HG03469 (cell line): ENCODE data around the gene FAM186B.
"Not testable (repeated sequence)": the region's sequence is repeated elsewhere in the genome, so short reads cannot be mapped to it uniquely, and the experiment has no call there.

ENCODE experiments used
- ATAC-seq: cut with Tn5 transposase; IDR thresholded peaks from one replicate; pipeline ENCODE4 v1.9.1; 2021; ENCODE audit warnings: mild to moderate bottlenecking, moderate library complexity, moderate number of reproducible peaks; ENCODE audit not compliant: unreplicated experiment

FAM186B gene

DNA sequence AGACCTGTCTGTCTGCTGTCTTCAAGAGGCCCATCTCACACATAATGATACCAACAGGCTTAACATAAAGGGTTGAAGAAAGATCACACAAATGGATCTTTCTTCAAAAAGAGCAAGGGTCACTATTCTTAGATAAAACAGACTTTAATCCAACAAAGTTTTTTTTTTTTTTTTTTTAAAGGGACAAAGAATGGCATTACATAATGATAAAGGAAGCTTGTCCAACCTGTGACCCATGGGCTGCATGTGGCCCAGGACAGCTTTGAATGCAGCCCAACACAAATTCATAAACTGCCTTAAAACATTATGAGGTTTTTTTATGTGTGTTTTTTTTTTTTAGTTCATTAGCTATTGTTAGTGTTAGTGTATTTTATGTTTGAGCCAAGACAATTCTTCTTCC lies 6.8 kb upstream of the FAM186B start:
- no peak for ATAC-seq

DNA sequence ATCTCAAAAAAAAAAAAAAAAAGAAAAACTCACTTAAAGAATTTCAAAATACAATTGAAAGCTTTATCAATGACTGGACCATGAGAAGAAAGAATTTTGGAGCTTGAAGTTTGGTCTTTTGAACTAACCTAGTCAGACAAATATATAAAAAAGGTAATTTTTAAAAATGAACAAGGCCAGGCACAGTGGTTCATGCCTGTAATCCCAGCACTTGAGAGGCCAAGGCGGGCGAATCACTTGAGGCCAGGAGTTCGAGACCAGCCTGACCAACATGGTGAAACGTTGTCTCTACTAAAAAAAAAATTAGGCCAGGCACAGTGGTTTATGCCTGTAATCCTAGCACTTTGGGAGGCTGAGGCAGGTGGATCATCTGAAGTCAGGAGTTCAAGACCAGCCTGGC lies 5.3 kb upstream of the FAM186B start:
- not testable (repeated sequence) for ATAC-seq

DNA sequence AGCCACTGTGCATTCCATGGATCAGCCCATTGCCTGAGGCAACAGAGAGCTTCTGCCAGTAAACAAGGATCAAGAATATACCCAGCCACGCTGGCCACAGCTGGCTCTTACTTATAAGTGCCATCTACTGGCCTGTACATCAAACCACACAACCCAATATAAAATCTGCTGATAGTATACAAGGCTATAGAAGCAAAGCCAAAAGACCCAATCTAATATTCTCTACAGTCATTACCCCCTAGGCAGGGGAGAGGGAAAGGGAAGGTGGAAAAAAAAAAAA lies 4.4 kb upstream of the FAM186B start:
- ATAC-seq, result no peak

DNA sequence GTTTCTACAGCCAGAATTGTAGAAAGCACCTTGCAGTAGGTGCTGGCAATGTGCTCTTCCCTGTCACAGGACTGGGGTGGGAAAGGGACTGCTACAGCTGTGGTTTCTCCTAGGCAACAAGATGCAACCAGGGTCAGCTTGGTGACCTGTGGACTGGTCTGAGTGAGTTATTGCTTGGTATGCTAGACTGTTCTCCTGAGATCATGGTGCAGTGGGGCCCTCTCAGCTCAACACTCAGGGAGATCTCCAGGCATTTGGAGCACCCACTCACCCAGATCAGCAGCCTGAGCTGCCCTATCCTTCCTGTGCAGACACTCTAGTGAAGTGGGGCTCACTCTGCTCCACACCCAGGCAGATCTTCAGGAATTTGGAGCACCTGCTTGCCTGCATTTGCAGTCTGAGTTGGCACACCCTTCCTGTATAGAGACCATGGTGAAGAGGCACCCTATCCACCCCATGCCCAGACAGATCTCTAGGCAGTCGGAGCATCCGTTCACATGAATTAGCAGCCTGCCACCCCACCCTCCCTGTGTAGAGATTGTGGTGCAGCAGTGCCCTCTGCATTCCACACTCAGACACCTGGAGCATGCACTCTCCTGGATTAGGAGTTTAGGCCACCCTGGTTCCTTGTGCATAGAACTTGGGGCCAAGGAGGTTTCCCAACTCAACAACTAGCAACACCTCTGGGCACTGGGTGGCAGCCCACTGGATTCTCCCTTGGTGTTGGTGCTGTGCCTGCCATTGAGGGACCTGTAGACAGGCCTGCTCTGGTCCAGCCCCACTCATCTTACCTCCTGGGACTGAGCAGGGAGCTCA lies 3.8 kb upstream of the FAM186B start:
- no peak for ATAC-seq

DNA sequence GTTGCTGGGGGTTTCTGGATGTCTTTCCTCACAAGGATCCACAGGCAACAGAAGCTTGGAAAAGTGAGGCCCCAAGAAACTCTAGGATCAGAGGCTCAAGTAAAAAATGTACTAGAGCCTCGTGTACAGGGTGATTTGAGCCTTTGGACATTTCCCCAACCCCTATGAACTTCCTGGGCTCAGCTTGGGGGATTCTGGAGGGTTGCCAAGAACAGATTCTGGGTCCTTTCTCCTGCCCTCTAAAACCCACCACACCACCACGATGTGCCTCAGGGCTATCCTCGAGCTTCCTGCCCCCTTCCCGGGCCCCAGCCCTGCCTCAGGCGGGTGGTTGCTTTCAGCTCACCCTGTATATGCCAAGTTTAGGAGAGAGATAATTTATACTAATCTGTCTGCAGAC lies 583 bp downstream of the FAM186B start:
- ATAC-seq, result no peak

DNA sequence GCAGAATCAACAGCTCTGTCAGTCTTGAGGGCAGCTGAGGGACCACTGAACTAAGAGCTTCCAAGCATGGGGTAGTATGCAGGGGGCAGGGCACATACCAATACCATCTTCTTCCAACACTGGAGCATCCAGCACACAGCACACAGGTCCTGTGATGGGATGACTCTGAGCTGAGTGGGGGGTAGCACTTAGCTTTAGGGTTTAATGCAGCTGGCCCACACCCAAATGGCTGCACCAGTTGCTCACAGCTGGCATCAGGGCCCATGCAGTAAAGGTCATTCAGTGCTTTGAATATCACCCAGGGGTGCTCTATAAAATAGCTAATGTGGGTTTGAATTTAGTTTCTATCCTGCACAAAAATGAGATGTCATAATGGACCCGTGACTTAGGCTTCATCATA lies 1.7 kb downstream of the FAM186B start:
- no peak for ATAC-seq

DNA sequence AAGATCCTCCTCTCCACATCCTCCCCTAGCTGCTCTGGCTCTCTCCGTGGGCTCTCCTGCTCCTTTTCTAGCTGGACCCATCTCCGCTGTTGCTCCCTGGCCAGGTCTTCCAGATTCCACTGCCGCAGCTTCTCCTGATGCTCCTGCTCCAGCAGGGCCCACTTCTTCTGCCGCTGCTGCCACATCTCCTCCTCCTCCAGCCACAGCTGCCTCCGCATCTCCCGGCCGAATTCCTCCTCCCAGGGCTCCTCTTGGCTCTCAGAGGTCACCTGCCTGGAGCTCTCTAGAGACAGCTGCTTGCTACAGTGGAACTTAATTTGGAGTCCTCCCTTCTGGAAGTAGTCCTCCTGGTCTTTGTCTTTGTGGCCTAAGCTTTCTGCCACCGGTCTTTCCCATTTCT lies 5.5 kb downstream of the FAM186B start:
- no peak for ATAC-seq

DNA sequence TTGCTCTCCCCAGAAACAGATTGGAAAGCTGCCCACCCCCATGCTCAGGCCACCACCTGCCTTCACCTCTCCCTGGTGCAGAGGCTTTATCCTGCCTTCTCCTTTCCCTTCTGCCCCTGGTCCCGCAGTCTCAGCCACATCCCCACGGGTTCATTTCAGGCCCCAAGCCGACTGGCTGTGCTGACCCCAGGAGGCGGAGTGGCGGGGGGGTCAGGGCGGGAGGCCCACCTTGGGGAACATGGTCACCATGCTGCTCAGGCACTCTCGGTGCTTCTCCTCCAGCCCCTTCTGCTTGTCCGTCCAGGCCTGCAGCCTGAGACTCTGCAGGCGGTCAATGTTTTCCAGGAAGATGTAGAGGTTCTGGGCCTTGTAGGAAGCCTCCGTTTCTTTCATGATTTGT lies 6.9 kb downstream of the FAM186B start:
- ATAC-seq, result no peak

DNA sequence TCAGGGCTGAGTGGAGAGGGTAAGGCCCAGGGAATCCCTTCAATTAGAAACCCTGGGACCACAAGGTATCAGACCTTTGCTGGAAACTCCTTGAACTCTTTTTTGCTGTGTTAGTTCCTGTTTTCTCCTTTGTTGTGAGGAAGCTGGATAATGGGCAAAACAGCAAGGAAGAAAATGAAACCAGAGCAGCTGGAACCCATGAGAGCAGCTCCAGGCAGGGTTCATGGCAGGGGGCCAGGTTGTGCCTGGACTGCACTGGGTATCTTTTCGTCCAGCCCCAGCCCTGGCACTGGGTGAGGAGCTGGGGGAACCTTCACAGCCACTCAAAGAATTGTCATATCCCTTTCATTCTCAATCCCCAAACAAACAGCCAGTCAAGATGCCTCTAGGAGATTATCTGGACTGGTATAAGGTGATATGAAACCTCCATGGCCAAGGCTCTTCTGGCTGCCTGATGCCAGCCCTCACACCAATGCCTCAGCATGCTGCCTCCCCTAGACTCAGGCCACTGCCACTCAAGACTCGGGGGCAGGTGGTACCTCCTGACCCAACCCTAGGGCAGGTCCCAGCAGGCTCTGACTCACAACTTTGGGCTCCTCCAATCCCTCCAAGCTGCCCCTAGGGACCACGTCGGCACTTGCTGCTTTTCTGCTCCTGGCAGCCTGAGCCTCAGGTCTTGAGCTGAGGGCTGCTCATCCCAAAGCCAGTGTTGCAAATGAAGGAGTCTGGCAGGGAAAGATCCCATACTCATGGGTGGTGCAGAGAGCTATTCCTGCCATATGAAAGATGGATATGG lies 16.5 kb downstream of the FAM186B start:
- ATAC-seq, result no peak

DNA sequence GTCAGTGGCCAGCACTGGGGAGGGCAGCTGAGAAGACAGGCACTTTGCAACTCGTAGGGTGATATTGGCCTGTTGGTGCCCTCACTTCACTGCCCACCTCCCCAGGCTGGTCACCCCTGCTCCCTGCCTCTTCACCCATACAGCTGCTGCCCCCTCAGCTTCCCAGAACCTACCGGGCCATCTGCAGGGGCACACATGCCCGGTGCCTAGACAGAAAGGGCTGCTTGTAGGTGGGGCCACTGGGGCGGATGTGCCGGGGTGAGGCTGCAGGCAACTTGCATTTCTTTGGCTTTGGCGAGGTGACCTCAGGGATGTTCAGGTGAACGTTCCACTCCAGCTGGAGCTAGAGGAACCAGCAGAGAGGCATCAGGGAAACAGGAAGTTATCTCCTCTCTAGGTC lies 17.2 kb downstream of the FAM186B start:
- no peak for ATAC-seq

DNA sequence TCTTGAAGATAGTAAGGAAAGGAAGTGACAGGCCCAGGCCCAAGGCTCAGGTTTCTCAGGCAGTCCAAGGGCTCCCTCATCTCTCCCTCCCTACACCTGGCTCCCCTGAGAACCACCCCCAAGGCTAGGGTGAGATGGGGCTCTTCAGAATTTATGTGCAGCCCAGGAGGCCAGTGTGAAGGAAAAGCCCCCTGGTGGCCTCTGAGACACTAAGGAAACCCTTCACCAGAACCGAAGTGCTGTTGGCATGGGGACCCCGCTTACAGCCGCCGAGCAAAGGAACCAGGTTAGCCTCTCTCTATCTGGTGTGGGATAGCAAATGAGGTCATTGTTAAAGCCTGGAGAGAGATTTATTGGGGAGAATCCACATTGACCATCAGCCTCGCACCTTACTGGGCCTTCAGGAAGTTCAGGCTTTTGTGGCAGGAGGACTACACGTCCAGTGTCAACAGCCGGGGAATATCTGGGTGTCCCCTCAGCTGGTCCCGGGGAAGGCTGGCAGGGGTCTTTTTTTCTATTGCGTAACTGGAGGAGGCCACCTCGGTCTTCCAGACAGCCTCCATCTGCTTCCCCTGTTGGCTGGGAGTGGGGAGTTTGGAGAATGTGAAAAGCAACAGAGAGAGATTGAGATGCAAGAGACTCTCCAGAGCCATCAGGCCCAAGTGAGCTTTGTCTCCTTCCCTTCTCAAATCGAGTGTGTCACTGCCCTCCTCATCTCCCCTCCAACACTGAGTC lies 18.1 kb downstream of the FAM186B start:
- ATAC-seq, result no peak

DNA sequence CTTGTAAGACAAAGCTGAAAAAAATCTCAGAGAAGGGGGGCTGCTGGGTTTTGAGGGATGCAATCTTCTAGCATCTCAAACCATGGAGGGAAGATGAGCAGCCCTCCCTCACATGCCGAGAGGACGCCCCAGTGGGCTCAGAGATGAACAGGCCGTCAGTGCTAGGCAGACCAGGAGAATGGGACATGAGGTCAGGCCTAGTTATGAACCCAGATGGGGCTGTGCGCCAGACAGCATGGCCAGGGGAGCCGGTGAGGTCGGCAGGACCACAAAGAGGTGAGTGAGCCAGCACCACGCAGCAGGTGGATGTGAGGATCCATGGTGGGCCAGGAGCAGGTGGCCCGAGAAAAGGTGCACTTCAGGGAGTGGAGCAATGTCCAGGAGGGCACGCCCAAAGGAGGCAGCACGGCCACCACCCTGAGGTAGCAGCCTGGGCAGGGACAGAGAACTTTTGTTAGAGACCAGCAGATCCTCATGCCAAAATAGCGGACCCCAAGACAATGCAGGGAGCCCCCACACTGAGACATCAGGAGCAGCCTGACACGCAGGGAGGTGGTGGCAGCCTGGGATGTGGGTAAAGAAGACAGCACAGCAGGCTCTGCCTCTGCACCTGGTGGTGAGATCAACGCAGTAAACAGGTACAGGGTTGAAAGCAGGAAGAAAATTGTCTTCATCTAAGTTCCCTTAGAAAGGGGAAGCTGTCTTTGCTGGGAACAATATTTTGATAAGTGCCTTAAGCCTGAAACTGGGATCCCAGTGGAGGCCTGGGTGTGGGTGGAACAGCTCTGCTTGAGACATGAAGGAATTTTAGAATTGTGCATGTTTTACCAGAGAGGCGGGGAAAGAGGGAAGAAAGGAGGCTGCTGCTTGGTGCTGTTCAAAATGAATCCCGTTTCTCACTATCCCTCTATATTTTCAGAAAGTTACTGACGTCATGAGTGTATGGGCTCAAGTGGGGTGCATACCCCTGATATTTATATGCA lies 19.7 kb downstream of the FAM186B start:
- ATAC-seq, result no peak

DNA sequence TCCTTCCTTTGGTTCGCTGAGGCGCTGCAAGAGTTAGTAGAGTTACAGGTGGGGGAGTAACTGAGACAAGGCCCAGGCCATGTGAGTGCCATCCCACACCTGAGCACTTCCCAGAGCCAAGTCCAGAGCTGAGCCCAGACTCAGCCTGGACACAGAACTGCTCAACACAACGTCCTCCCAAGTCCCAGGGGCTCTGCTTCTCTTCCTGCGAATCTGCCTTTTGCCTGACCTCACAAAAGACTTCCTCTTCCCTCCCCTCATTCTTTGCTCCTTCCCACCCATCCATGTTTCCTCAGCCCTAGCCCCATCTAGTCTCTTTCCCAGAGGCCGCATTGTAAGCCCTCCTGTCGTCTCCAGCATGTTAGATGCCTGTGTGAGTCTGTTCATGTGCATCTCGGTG lies 20.8 kb downstream of the FAM186B start:
- ATAC-seq, result no peak

DNA sequence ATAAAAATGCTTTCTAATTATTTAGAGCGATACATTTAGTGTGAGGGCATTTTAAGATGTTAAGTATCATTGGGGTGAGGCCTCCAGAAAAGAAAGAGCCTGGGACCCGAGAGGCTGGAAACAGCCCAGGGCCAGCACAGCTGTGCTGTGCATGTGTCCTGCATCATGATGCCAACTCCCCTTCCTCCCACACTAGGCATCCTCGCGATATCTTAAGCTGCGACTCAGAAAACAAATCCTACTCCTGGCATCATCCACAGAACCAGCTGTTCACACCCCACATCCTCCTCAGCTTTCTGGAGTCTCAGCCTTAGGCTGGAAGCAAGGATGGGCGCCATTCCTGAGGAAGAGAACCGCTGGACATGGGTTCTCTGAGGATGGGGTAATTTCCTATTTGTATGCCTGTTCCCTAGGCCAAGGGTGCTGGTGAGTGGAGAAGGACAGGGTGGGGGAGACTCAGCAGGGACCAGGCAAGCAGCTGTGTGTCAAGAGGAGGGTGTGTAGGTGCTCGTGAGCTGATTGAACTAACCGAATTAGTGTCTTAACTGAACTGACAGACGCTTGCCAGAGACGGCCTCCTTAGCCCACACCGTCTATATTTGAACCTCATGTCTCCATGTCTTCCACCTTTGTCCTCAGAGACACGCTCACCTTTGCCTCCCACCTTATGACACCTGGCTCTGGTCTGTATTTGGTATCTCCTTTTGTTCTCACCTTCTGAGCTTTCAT lies 21.9 kb downstream of the FAM186B start:
- ATAC-seq, result no peak

DNA sequence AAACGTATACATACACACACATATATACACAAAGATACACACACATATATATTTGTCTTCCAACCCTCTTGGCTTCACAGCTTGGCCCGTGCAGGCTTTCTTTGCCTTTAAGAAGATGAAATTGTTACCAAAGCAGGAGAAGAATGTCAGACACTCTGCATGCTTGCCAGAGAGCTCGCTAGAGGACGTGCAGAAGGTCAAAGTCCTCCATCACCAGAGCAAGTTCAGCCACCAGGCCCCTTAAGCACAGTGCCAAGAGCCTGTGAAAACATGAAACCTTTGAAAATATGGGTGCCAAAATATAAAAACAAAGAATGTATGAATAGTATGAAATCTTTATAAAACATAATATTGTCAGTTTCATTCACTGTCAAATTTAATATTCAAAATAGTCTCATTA lies 22.6 kb downstream of the FAM186B start:
- no peak for ATAC-seq

DNA sequence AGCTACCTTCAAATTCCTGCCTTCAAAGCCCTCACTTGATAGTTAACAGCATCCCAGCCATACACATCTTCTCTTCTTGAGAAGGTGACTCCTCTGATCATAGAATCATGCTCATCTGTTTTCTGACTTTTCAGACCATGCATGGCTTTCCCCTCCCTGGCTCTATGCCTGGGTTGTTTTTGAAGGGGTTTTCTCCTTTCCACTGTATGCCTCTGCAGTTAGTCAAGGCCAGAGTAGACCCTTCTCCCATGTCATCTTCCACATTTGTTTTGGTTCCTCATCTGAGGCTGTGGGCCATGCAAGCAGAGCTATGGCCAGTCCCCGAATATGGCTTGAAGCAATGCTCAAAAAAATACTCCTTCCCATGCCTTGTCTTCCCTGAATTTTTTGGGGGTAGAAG lies 23.2 kb downstream of the FAM186B start:
- no peak for ATAC-seq

DNA sequence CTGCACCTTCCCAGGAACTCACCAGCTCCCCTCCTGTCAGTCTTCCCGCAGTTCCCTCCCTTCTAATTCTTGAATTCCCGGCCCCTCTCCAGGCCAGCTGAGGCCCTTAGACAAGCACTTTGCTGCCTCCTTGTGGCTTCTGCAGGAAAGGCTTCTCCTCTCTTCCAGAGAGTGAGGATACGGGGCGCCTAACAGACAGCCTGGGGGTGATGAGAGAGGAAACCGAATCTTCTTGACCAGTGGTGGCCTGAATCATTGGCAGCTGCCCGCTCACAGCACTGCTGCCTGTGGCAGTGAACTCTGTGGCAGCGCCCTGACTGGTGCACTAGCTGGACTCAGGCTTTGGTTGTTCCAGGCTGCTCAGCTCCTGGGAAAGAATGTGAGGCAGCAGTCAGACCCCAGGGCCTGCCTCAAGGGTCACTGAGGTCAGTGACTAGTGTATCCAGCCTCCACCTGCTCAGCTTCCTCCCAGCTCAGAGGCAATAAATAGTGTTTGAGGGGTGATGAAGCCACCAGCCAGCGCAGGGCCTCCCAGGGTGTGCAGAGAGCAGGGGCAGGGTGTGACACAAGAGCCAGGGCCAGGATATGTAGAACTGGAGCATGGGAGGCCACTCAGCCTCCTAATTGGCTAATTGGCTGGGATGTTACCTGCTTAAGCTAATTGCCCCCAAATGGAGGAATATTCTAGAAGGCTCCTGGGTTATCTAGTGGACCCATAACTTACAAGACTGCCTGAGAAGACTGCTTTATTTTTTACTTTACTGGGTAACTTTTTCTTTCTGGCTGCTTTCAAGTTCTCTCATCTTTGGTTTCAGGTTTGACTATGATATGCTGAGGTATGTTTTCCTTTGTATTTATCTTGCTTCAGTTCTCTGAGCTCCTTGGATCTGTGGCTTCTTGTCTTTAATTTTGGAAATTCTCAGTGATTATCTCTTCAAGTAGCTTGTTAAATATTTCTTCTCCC lies 24.6 kb downstream of the FAM186B start:
- ATAC-seq, result no peak

DNA sequence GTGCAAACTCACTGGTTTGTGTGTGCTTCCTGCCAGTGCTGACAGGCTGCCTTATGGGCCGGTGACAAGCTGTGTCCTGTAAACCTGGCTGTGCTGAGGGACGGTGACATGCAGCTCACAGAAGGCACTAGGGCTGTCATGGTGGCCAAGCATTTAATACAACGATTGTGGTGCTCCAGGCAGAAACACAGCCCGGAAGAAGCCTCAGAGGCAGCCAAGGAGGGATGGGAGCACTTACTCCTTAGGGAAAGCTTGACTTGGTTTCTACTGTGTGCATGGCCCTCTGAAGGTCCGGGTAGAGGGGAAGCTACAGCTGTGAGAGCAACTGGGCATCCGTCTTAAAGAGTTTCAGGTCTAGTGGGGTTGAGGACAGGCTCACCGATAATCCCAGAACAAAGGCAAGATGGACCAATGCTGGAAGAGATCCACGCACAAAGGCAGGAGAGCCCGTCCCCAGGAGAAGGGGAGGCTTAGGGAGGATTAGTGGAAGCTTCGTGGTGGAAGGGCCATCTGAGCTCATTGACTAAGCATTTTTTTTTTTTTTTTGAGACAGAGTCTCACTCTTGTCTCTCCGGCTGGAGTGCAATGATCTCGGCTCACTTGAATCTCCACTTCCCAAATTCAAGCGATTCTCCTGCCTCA lies 26.8 kb downstream of the FAM186B start:
- no peak for ATAC-seq
